ENCODE measurements around the gene TCF4. TPM values are rescaled to one million over a fixed set of nuclear protein-coding genes. Genes with fewer than 3 reads are reported as not detected.

TCF4 gene
- total and polyA plus RNA-seq, 5 experiments from 2014 or later, result 0.39 to 8.9 (median 1.1) TPM

- Mint-ChIP-seq H3K9me3 (no peaks in the 10 kb centered on the region), H3K36me3 (no peaks in the 10 kb centered on the region), H3K4me3 (no peak overlapping the region), H3K4me1 (peaks cover 0 to 2% (median 0%) of the 10 kb centered on the region in 4 donors), H3K27me3 (peaks cover 0 to 6% (median 0%) of the 10 kb centered on the region in 5 donors), H3K27ac (no peak overlapping the region)
- no peak for DNase-seq
- POLR2A ChIA-PET, result no interaction called here
- no peak for ATAC-seq
Measured at GRCh38 chr18:55243857-55244256, 344.1 kb downstream of the TCF4 start.

- no peak for ATAC-seq
- no peak overlapping the region for H3K4me3 Mint-ChIP-seq
- POLR2A ChIA-PET, result no interaction called here
- DNase-seq, result no peak
- no peak overlapping the region for H3K27ac Mint-ChIP-seq
- H3K9me3 Mint-ChIP-seq, result no peaks in the 10 kb centered on the region
- H3K4me1 Mint-ChIP-seq, result no peaks in the 10 kb centered on the region
- no peaks in the 10 kb centered on the region for H3K36me3 Mint-ChIP-seq
- H3K27me3 Mint-ChIP-seq, result peaks cover 0 to 6% (median 0%) of the 10 kb centered on the region in 5 donors
Measured at GRCh38 chr18:55243255-55243654, 344.7 kb downstream of the TCF4 start.

DNA sequence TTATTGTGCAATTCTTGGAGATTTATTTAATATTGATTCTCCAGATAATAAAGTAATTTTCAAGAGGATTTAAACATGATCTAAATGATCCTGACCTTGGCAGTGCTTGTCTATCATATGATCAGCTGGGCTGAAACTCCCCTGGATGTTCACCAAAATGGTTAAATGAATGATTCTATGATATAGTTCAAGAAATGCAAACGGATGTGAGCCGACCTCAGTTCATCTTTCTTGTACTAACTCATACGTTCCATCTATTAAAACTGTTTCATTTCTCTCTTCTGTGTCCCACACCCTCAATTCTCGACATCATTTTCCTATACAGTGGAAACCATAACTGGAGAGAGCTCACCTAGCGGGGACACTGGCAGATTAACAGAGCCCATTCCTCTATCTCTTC is 347.0 kb downstream of the TCF4 start:
- DNase-seq (no peak), ATAC-seq (no peak)
- Mint-ChIP-seq H3K27ac (no peak overlapping the region), H3K9me3 (no peaks in the 10 kb centered on the region), H3K27me3 (peaks cover 0 to 5% (median 0%) of the 10 kb centered on the region in 5 donors), H3K4me1 (peaks cover 0 to 2% (median 0%) of the 10 kb centered on the region in 4 donors), H3K4me3 (no peak overlapping the region), H3K36me3 (no peaks in the 10 kb centered on the region)
- POLR2A ChIA-PET, result no interaction called here

DNA sequence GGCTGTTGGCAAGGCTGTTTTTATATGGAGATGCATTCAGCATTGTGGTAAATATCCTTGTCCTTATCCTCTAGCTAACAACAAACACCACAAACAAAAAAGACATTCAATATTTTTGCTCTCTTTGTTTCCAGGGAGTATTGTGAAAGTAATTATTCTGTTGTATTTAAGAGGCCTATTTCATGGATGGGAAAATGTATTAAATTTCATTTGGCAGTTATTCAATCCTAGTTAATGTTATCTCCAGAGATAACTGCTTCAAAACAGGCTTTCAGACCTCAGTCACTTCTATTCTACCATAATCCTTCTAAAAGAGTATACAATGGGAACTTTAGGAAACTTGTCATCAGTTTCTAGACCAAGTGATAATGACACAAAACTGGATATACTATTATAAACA is 348.3 kb downstream of the TCF4 start:
- H3K36me3 Mint-ChIP-seq, result no peaks in the 10 kb centered on the region
- no peak overlapping the region for H3K27ac Mint-ChIP-seq
- no peaks in the 10 kb centered on the region for H3K27me3 Mint-ChIP-seq
- H3K4me3 Mint-ChIP-seq, result no peak overlapping the region
- ATAC-seq (no peak), DNase-seq (no peak)
- H3K4me1 Mint-ChIP-seq, result peaks cover 0 to 3% (median under 1%) of the 10 kb centered on the region in 4 donors
- POLR2A ChIA-PET, result no interaction called here
- no peaks in the 10 kb centered on the region for H3K9me3 Mint-ChIP-seq

DNA sequence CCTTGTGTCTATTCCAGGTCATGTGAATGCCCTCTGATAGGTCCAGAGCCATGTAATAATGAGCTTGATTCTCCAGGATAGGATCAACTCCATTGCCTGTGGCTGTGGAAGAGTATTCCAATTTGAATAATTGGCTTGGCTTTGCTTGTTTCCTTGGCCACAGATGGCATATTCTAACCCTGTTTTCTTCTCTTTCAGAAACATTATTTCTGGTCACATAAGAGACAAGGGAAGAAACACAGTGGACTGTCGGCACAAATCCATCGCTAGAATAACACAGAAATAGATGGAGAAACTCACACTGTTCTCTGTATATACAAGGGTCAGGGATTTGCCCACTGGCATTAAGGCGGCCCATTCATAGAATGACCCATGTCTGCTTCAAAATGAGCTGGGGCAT is 350.3 kb downstream of the TCF4 start:
- Mint-ChIP-seq H3K9me3 (no peaks in the 10 kb centered on the region), H3K4me3 (no peak overlapping the region), H3K4me1 (peaks cover 0 to 4% (median 1%) of the 10 kb centered on the region in 4 donors)

DNA sequence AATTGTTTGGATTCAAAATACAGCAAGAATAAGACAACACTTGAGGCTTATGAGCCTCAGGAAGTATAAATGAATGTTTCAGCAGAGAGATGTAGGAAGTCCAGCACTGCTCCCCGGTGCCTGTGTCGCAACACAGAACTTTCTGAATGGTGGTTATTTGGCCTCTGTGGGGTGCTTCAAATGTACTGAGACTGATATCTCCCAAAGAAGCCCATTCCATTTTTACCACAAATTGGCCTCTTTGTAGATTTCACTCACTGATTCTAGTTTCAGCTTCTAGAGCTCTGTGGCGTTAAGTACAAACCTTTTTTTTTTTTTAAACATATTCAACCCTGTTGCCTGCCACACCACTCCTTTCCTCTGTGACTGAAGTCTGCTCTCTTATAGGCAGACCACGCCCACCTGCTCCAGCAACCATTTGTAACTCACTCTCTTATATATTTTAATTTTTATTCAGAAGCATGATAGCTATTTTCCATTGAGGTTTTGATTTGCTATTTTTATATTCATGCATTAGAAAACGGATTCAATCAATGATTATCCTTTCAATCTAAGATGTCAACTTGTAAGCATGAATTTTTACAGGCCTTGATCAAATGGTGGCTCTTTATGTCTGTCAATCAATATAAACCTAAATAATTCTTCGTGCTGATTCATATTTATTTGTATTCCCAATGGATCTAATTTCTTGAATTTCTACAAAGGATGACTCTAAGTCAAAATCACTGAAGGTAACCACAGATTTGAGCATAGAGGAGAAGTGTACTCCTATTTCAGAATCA is 351.7 kb downstream of the TCF4 start:
- Mint-ChIP-seq H3K9me3 (no peaks in the 10 kb centered on the region), H3K4me3 (no peak overlapping the region), H3K27me3 (no peaks in the 10 kb centered on the region), H3K4me1 (peaks cover 0 to 4% (median 1%) of the 10 kb centered on the region in 4 donors), H3K27ac (no peak overlapping the region), H3K36me3 (no peaks in the 10 kb centered on the region)
- POLR2A ChIA-PET, result no interaction called here
- DNase-seq (no peak), ATAC-seq (no peak)

More for the DNA sequence above, 350.3 kb downstream of the TCF4 start:
- H3K27ac Mint-ChIP-seq, result no peak overlapping the region
- no peaks in the 10 kb centered on the region for H3K27me3 Mint-ChIP-seq
- ATAC-seq (no peak), DNase-seq (no peak)
- H3K36me3 Mint-ChIP-seq, result no peaks in the 10 kb centered on the region
- POLR2A ChIA-PET, result no interaction called here

DNA sequence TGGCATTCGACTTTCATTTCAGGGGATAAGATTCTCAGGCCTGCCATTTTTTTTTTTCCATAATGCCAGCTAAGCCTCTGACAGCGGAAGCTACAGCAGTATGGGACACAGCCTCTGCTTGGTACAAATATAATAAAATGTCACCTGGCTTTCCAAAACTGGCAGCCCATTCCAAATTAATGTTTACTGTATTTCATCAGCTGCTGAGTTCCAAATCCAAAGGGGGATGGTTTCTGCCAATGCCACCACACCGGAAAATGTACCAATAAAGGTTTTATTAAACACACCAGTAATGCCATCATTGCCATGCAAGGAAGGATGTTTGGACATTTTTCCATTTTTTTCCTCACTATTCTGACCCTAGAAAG is 352.9 kb downstream of the TCF4 start:
- POLR2A ChIA-PET, result no interaction called here
- Mint-ChIP-seq H3K9me3 (no peaks in the 10 kb centered on the region), H3K36me3 (no peaks in the 10 kb centered on the region)

DNA sequence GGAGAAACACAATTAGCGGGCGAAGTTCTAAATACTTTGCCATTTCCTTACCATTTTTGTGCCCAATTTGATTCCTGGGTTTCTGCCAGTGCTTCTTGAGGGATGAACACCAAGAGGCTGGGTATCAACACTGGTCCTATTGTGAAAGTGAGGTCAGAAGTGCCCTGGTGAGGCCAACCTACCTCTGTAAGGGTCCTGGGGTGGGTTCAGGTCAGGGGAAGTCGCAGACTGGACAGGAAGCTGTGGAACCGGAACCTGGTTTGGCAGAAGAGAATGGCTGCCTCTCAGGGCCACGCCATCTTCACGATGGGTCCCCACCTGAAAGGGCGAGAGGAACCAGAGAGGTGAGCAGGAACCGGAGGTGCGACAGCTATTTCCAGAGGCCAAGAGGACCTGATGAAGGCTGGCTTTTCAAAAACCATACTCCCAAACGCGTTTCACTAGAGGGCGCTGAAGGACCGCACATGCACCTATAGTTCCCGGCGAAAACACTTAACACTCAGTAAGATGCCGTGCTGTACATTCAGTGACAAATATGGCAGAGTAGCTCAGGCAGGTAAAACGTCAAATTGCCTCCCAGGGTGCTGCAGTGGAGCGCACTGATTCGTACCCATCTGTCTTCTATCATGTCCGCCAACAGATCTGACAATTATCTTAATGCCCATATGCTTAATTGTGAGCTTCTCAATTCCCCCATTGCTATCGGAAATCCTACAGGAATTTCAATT is 353.5 kb downstream of the TCF4 start:
- DNase-seq (peak in 9 of 10 donors; percentile 2 to 63 (median 28)), ATAC-seq (no peak)
- Mint-ChIP-seq H3K4me1 (peaks cover 0 to 4% (median 1%) of the 10 kb centered on the region in 4 donors), H3K36me3 (no peaks in the 10 kb centered on the region), H3K4me3 (no peak overlapping the region), H3K9me3 (no peaks in the 10 kb centered on the region), H3K27me3 (no peaks in the 10 kb centered on the region), H3K27ac (no peak overlapping the region)
- POLR2A ChIA-PET, result no interaction called here

More for the DNA sequence above, 352.9 kb downstream of the TCF4 start:
- DNase-seq (no peak), ATAC-seq (no peak)
- no peaks in the 10 kb centered on the region for H3K27me3 Mint-ChIP-seq
- no peak overlapping the region for H3K4me3 Mint-ChIP-seq
- H3K4me1 Mint-ChIP-seq, result peaks cover 0 to 4% (median 1%) of the 10 kb centered on the region in 4 donors
- no peak overlapping the region for H3K27ac Mint-ChIP-seq

DNA sequence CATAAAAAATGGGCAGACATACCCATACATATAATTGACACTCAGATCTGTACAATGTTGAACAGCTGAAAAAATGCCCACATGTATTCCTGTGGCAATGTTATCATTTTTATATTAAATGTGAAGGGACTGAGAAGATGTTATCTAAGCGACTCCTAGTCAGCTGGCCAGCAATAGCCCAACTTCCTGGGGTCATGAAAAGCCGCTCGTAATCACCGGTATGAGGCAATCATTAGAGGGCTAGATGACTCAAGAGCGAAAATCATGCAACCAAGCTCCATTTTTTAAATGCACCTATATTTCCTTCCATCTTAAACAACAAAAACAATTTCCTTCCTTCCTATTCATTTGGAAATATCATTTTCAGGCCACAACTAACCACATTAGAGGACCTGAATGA is 354.1 kb downstream of the TCF4 start:
- Mint-ChIP-seq H3K36me3 (no peaks in the 10 kb centered on the region), H3K4me1 (peaks cover 0 to 4% (median 1%) of the 10 kb centered on the region in 4 donors), H3K27me3 (peaks cover 0 to 3% (median 0%) of the 10 kb centered on the region in 5 donors), H3K4me3 (no peak overlapping the region), H3K9me3 (no peaks in the 10 kb centered on the region), H3K27ac (no peak overlapping the region)
- POLR2A ChIA-PET, result no interaction called here
- ATAC-seq, result no peak
- no peak for DNase-seq

DNA sequence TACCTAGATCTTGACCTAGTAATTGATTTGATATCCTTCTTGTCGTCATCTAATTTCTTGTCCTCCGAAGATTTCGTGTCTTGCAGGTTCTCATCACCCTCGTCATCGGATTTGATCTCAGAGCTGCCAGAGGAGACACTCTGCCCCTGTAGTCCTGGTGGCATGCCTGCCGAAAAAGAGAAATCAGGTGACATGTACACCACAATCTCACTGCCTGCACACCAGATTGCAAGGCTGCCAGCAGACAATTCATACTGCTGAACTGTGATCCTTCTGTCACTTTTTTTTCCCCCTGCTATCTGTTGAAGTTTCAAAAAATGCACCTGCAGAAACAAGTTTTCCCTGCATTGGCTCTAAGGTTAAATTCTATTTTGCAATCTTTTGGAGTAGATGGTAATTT is 355.5 kb downstream of the TCF4 start:
- H3K36me3 Mint-ChIP-seq, result no peaks in the 10 kb centered on the region
- POLR2A ChIA-PET, result no interaction called here
- H3K27ac Mint-ChIP-seq, result no peak overlapping the region
- ATAC-seq (no peak), DNase-seq (no peak)
- H3K9me3 Mint-ChIP-seq, result no peaks in the 10 kb centered on the region
- H3K27me3 Mint-ChIP-seq, result peaks cover 0 to 4% (median 0%) of the 10 kb centered on the region in 5 donors
- H3K4me1 Mint-ChIP-seq, result peaks cover 0 to 4% (median 1%) of the 10 kb centered on the region in 4 donors
- no peak overlapping the region for H3K4me3 Mint-ChIP-seq

- H3K36me3 Mint-ChIP-seq, result no peaks in the 10 kb centered on the region
- H3K27me3 Mint-ChIP-seq, result peaks cover 0 to 4% (median 0%) of the 10 kb centered on the region in 5 donors
- ATAC-seq (no peak), DNase-seq (no peak)
- POLR2A ChIA-PET, result no interaction called here
- no peak overlapping the region for H3K4me3 Mint-ChIP-seq
- no peak overlapping the region for H3K27ac Mint-ChIP-seq
- peaks cover 0 to under 1% (median under 1%) of the 10 kb centered on the region in 4 donors for H3K4me1 Mint-ChIP-seq
- H3K9me3 Mint-ChIP-seq, result no peaks in the 10 kb centered on the region
Measured at GRCh38 chr18:55229682-55230081, 358.3 kb downstream of the TCF4 start.

DNA sequence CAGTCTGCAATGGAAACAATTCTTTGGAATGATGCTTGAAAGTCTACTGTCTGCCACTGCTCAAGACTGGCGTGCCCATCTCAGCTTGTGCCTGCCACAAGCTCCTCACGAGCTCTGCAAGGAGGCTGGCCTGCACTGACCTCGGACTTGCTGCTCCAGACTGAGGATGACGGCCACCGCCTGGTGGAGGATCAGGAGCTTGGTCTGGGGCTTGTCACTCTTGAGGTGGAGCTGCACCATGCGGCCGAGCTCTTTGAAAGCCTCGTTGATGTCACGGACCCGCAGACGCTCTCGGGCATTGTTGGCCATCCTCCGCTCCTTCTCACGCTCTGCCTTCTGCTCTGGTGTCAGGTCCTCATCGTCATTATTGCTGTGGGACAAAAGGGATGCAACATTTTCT is 359.3 kb downstream of the TCF4 start:
- Mint-ChIP-seq H3K27me3 (peaks cover 0 to 4% (median 0%) of the 10 kb centered on the region in 5 donors), H3K27ac (no peak overlapping the region), H3K36me3 (no peaks in the 10 kb centered on the region), H3K4me1 (no peaks in the 10 kb centered on the region), H3K9me3 (no peaks in the 10 kb centered on the region), H3K4me3 (no peak overlapping the region)
- DNase-seq (no peak), ATAC-seq (no peak)
- POLR2A ChIA-PET, result no interaction called here

GRCh38 chr18:55228191-55228590 is 359.8 kb downstream of the TCF4 start:
- POLR2A ChIA-PET, result no interaction called here
- H3K36me3 Mint-ChIP-seq, result no peaks in the 10 kb centered on the region
- ATAC-seq (no peak), DNase-seq (no peak)
- H3K9me3 Mint-ChIP-seq, result no peaks in the 10 kb centered on the region
- H3K27me3 Mint-ChIP-seq, result peaks cover 0 to 4% (median 0%) of the 10 kb centered on the region in 5 donors
- H3K4me1 Mint-ChIP-seq, result no peaks in the 10 kb centered on the region
- no peak overlapping the region for H3K27ac Mint-ChIP-seq
- H3K4me3 Mint-ChIP-seq, result no peak overlapping the region
